Lung microvascular endothelial cell (primary cell): ENCODE data around the gene DDC. TPM values are rescaled to one million over a fixed set of nuclear protein-coding genes. Genes with fewer than 3 reads are reported as not detected.

Experiments used
- DNase-seq, 2 donors: peaks; one replicate each; pipeline versions ENCODE4 v3.0.0 to v3.0.0-alpha.2; 2010; ENCODE audit warnings: low read depth in 2 of 2
- total RNA-seq: library from RNA; depleted of rRNA; stranded (reverse); fragments of >200 nt; gene quantifications from 2 replicates; pipeline ENCODE4 v1.2.1, GENCODE V29; 2014

The DDC gene
- total RNA-seq: not detected in 2 replicates

GRCh38 chr7:50564640-50565558, at the start of gene DDC:
DDC (minus strand) TSS chr7:50565405; CDS start chr7:50544085, 21,320 bp downstream.
- no peak for DNase-seq

GRCh38 chr7:50613473-50613872, 48.3 kb upstream of the DDC start:
- DNase-seq: no peak

GRCh38 chr7:50612704-50613103, 47.5 kb upstream of the DDC start:
- no peak for DNase-seq

- DNase-seq: peak; percentile 22 to 79
Measured at GRCh38 chr7:50610521-50611277, 45.5 kb upstream of the DDC start.

- no peak for DNase-seq
Measured at GRCh38 chr7:50608196-50608906, 43.1 kb upstream of the DDC start.

- DNase-seq: no peak
Measured at GRCh38 chr7:50607524-50608125, 42.4 kb upstream of the DDC start.

- DNase-seq: no peak
Measured at GRCh38 chr7:50605059-50605458, 39.9 kb upstream of the DDC start.

GRCh38 chr7:50603287-50603686, 38.1 kb upstream of the DDC start:
- DNase-seq: peak in 1 of 2 donors; percentile 31

GRCh38 chr7:50599385-50599784, 34.2 kb upstream of the DDC start:
- DNase-seq: no peak

GRCh38 chr7:50598460-50599343, 33.5 kb upstream of the DDC start:
- DNase-seq: no peak

GRCh38 chr7:50596484-50596883, 31.3 kb upstream of the DDC start:
- no peak for DNase-seq

- DNase-seq: peak; percentile 64 to 72
Measured at GRCh38 chr7:50595491-50596102, 30.4 kb upstream of the DDC start.

- DNase-seq: no peak
Measured at GRCh38 chr7:50594734-50595485, 29.7 kb upstream of the DDC start.

- no peak for DNase-seq
Measured at GRCh38 chr7:50594136-50594535, 28.9 kb upstream of the DDC start.

GRCh38 chr7:50592940-50593339, 27.7 kb upstream of the DDC start:
- DNase-seq: no peak

GRCh38 chr7:50591480-50592438, 26.6 kb upstream of the DDC start:
- DNase-seq: no peak

GRCh38 chr7:50591098-50591479, 25.9 kb upstream of the DDC start:
- DNase-seq: no peak

GRCh38 chr7:50590535-50590934, 25.3 kb upstream of the DDC start:
- DNase-seq: no peak
